Gastroesophageal sphincter (tissue), 4 donors: ENCODE data around the gene DDX6. TPM values are rescaled to one million over a fixed set of nuclear protein-coding genes. Genes with fewer than 3 reads are reported as not detected.
"Not testable (repeated sequence)": the region's sequence is repeated elsewhere in the genome, so short reads cannot be mapped to it uniquely, and the experiment has no call there.

Experiments used
- ATAC-seq: fragments of 150-250 bp; one replicate; pipeline ENCODE4 v1.9.1; 2016; ENCODE audit warnings: mild to moderate bottlenecking, moderate library complexity
- H3K27ac ChIP-seq, 4 donors: fragments of 200-600 bp; sonication (generic) in 3 of 4; 1 replicate in 3 of 4; 2 replicates in 1 of 4; pipeline ENCODE4 v1.5.1; 2016 to 2019
- H3K27me3 ChIP-seq: fragments of 200-600 bp; sonication (generic); one replicate; pipeline ENCODE4 v1.5.1; 2019
- H3K36me3 ChIP-seq, 2 donors: fragments of 200-600 bp; sonication (generic); one replicate each; pipeline ENCODE4 v1.5.1; 2019; ENCODE audit warnings: control low read depth in 1 of 2
- H3K4me1 ChIP-seq, 3 donors: fragments of 200-600 bp; sonication (generic); 1 replicate in 2 of 3; 2 replicates in 1 of 3; pipeline ENCODE4 v1.5.1; 2016 to 2019; ENCODE audit warnings: control low read depth in 2 of 3
- H3K4me3 ChIP-seq, 2 donors: fragments of 200-600 bp; sonication (generic); one replicate each; pipeline ENCODE4 v1.5.1; 2019; ENCODE audit warnings: mild to moderate bottlenecking in 1 of 2, moderate library complexity in 1 of 2
- H3K9me3 ChIP-seq, 3 donors: fragments of 200-600 bp; sonication (generic); one replicate each; pipeline ENCODE4 v1.5.1; 2017 to 2019; ENCODE audit warnings: control low read depth in 2 of 3
- EP300 ChIP-seq: sonication (generic); formaldehyde crosslinking; IDR thresholded peaks from one replicate; pipeline ENCODE4 v1.6.1; 2017; ENCODE audit warnings: antibody characterized with exemption, mild to moderate bottlenecking
- POLR2A ChIP-seq, 2 donors: fragments of 450-650 bp; IDR thresholded peaks; one replicate each; pipeline ENCODE4 v1.6.1; 2017; ENCODE audit warnings: antibody characterized with exemption in 2 of 2, mild to moderate bottlenecking in 2 of 2, moderate library complexity in 1 of 2
- POLR2AphosphoS5 ChIP-seq: sonication (generic); formaldehyde crosslinking; IDR thresholded peaks from one replicate; pipeline ENCODE4 v1.6.1; 2017; ENCODE audit warnings: antibody characterized with exemption
- WGBS, 2 donors: methylation state at CpG; one replicate each; pipeline ENCODE4 v1.1.5; 2018; ENCODE audit warnings: low coverage in 1 of 2; 5-methylcytosine and 5-hydroxymethylcytosine counted together
- total RNA-seq, 4 donors: library from RNA; depleted of rRNA; stranded (reverse); fragments of >200 nt; gene quantifications; one replicate each; pipeline ENCODE4 v1.1.0, GENCODE V29; 2016
- TF ChIP-seq, protein P1 (sequence below), 4 experiments: fragments of 200-600 bp in 2 of 4; fragments of 450-650 bp in 2 of 4; sonication (generic) in 1 of 4; IDR thresholded peaks; one replicate each; pipeline ENCODE4 v1.5.1; 2017 to 2019; ENCODE audit warnings: antibody characterized with exemption in 4 of 4, mild to moderate bottlenecking in 2 of 4, moderate library complexity in 2 of 4

DDX6 gene
- total RNA-seq, 4 donors from 2014 or later, result 111 to 163 (median 116) TPM

DNA sequence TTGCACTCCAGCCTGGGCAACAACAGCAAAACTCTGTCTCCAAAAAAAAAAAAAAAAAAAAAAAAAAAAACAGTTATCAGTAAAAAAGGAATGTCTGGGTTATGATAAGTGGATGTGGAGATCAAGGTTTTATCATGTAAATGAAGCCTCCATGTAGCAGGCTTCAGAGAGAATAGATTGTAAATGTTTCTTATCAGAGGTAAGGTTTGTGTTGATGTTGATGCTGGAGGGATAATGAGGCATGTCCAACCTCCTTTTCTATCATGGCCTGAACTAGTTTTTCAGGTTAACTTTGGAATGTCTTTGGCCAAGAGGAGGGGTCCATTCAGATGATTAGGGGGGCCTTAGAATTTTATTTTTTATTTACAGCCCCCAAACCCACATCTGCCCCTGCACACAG is 76.1 kb downstream of the DDX6 start:
- peaks cover 3% of the 10 kb centered on the region for H3K27me3 ChIP-seq
- H3K27ac ChIP-seq, result no peak overlapping the region
- TF ChIP-seq POLR2A (IDR thresholded peaks at IDR 0.05) (no peak), EP300 (no peak), POLR2AphosphoS5 (no peak)
- TF ChIP-seq, protein P1, sequence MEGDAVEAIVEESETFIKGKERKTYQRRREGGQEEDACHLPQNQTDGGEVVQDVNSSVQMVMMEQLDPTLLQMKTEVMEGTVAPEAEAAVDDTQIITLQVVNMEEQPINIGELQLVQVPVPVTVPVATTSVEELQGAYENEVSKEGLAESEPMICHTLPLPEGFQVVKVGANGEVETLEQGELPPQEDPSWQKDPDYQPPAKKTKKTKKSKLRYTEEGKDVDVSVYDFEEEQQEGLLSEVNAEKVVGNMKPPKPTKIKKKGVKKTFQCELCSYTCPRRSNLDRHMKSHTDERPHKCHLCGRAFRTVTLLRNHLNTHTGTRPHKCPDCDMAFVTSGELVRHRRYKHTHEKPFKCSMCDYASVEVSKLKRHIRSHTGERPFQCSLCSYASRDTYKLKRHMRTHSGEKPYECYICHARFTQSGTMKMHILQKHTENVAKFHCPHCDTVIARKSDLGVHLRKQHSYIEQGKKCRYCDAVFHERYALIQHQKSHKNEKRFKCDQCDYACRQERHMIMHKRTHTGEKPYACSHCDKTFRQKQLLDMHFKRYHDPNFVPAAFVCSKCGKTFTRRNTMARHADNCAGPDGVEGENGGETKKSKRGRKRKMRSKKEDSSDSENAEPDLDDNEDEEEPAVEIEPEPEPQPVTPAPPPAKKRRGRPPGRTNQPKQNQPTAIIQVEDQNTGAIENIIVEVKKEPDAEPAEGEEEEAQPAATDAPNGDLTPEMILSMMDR (IDR thresholded peaks at IDR 0.05), result no peak
- no peaks in the 10 kb centered on the region for H3K36me3 ChIP-seq
- H3K4me3 ChIP-seq, result no peak overlapping the region
- peaks cover 0 to 12% (median 0%) of the 10 kb centered on the region in 3 donors for H3K4me1 ChIP-seq
- no peak for ATAC-seq
- H3K9me3 ChIP-seq, result no peaks in the 10 kb centered on the region

DNA sequence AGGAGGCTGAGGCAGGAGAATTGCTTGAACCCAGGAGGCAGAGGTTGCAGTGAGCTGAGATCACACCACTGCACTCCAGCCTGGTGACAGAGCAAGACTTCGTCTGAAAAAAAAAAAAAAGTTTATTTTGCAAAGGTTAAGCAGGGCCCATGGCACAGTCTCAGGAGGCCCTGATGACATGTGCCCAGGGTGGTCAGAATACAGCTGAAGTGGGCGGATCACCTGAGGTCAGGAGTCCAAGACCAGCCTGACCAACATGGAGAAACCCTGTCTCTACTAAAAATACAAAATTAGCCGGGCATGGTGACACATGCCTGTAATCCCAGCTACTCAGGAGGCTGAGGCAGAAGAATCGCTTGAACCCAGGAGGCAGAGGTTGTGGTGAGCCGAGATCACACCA is 76.5 kb downstream of the DDX6 start:
- not testable (repeated sequence) for H3K9me3 ChIP-seq, H3K4me3 ChIP-seq, H3K27ac ChIP-seq, ATAC-seq, H3K36me3 ChIP-seq, H3K27me3 ChIP-seq
- peaks cover 0 to 12% (median 0%) of the 10 kb centered on the region in 3 donors for H3K4me1 ChIP-seq
- WGBS, 2 donors, result 93% methylated on average over 3 of the region's 5 CpGs; no CpG with 5 or more reads in 1 of the 2 donors

DNA sequence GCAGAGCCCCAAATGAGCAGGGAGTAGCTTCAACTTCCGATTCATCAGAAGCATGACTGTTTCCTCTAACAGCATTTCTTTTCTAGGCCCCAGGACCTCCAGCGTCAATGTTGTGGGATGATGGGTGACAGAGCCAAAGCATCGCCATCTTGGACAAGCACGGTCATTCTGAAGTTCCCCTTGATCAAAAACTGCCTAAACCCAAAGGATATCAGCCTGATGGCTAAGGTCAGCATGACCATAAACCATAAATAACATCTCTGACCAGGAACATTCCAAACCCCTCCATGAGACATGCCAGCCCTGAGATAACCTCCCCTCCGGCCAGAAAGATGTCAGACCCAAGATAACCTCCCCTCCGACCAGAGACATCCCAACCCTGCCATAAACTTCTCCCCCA is 82.7 kb downstream of the DDX6 start:
- ATAC-seq, result no peak
- 82 to 100% methylated on average over 4 to 6 of the region's 6 CpGs for WGBS, 2 donors
- no peaks in the 10 kb centered on the region for H3K9me3 ChIP-seq
- no peak overlapping the region for H3K4me3 ChIP-seq
- no peak overlapping the region for H3K27ac ChIP-seq
- H3K36me3 ChIP-seq, result no peaks in the 10 kb centered on the region
- TF ChIP-seq POLR2AphosphoS5 (no peak), EP300 (no peak), POLR2A (IDR thresholded peaks at IDR 0.05) (no peak)
- TF ChIP-seq, protein P1 (IDR thresholded peaks at IDR 0.05), result no peak
- H3K4me1 ChIP-seq, result no peaks in the 10 kb centered on the region
- H3K27me3 ChIP-seq, result peaks cover 3% of the 10 kb centered on the region

DNA sequence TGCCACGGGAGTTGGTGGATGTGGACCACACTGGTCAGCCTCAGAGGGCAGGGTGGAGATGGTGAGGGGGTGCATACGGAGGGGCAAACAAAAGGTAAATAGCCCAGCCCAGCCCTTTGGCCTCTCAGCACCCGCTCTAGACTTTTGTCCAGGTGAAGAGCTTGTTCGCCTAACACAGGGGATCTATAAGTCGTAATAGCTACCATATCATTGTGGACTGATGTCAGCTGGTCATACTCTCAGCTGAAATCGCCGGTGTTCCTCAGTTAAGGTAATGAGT is 84.5 kb downstream of the DDX6 start:
- no peak for ATAC-seq
- Histone ChIP-seq H3K9me3 (no peaks in the 10 kb centered on the region), H3K27ac (no peak overlapping the region), H3K36me3 (no peaks in the 10 kb centered on the region), H3K4me3 (no peak overlapping the region), H3K4me1 (no peaks in the 10 kb centered on the region), H3K27me3 (no peaks in the 10 kb centered on the region)
- TF ChIP-seq POLR2A (IDR thresholded peaks at IDR 0.05), result no peak
- TF ChIP-seq, protein P1 (IDR thresholded peaks at IDR 0.05), result no peak
- TF ChIP-seq POLR2AphosphoS5, result no peak
- TF ChIP-seq EP300, result no peak
- WGBS, 2 donors, result 17 to 90% methylated on average over 1 to 7 of the region's 7 CpGs

DNA sequence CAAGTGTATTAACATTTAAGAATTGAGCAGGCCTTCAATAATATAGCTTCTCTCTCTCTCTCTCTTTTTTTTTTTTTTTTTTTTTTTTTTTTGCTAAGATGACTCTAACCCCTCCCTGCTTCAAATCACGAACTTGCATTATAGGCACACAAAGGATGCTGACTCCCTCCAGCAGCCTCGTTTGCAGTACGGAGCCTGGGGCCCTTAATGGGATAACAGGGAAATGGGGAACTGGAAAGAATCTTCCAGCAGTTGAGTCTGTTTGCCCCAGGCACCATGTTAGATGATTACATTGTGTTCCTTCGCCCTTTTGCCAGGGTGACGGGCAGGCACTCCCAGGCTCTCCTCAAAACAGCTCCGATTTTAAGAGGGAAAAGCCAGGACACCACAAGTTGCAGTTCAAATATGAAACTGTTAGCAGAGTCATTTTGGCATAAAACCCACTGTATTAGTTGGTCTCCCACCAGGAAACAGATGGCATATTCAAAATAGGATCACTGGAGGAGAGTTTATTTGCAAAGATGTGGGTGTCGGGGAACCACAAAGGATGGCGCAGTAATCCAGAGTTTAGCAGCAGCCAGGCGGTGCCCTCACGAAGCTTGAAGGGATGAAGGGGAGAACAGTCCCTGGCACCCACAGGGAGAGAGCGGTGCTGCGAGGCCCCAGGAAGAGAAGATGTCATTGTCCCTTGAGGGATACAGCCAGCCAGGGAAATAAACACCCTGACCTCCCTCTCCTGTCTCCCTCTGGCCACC is 85.0 kb downstream of the DDX6 start:
- Histone ChIP-seq H3K4me3 (no peak overlapping the region), H3K4me1 (no peaks in the 10 kb centered on the region), H3K36me3 (no peaks in the 10 kb centered on the region), H3K9me3 (no peaks in the 10 kb centered on the region), H3K27me3 (no peaks in the 10 kb centered on the region), H3K27ac (no peak overlapping the region)
- TF ChIP-seq EP300, result no peak
- TF ChIP-seq POLR2A (IDR thresholded peaks at IDR 0.05), result no peak
- TF ChIP-seq, protein P1 (IDR thresholded peaks at IDR 0.05), result no peak
- TF ChIP-seq POLR2AphosphoS5, result no peak
- no peak for ATAC-seq
- 50 to 83% methylated on average over 6 to 9 of the region's 12 CpGs for WGBS, 2 donors
